Epidermal melanocyte (primary cell): ENCODE measurements around the gene SLC25A38.

Experiments used
- DNase-seq: peaks from one replicate; pipeline ENCODE4 v3.0.0; 2011; ENCODE audit warnings: low spot score; ENCODE audit not compliant: insufficient read length

SLC25A38 gene

DNA sequence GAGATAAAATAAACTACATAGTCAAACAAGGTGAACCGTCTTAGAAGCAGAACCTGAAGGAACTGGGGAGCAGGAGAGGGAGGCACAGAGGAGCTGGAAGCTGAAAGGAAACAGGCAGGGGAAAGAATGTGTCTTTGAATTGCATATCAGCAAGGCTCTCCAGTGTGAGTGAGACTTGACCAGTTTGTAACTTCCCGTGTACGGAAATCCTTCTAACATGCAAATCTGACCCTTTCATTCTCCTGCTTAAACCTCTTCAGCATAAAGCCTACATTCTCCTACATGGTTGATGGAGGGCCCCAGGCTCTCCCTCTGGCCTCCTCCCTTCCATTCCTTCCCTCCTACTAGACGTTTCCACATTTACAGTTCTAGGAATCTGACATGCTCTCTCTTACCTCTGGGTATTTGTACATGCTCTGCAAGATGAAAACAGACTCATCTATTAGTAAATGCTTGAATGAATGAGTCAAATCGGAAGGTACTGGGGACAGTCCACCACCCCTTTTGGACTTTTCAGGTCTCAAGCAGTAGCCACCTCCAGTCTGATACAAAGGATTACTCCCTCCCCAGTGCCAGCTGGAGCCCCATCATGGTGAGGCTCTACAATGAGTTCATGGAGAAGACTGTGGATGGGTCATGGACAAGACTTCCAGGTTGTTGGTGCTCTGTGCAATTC is 6.1 kb upstream of the SLC25A38 start:
- DNase-seq = no peak

DNA sequence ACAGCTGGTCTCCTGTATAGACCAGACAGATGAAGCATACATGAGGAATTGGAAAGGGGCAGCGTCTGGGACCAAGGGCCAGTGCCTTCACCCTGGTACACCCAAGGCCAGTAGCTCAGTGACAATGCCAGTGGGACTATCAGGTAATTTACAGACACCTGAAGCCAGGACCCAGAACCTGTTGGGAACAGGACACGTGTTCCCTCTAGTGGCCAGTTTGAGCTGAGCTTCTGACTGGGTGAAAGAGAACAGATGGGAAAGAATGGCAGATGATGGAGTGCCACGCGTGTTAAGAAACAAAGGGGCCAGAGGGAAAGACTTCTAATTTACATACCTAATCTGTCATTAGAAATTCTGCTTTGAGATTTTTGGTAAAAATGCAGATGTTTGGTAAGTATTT is 5.1 kb upstream of the SLC25A38 start:
- DNase-seq = no peak

DNA sequence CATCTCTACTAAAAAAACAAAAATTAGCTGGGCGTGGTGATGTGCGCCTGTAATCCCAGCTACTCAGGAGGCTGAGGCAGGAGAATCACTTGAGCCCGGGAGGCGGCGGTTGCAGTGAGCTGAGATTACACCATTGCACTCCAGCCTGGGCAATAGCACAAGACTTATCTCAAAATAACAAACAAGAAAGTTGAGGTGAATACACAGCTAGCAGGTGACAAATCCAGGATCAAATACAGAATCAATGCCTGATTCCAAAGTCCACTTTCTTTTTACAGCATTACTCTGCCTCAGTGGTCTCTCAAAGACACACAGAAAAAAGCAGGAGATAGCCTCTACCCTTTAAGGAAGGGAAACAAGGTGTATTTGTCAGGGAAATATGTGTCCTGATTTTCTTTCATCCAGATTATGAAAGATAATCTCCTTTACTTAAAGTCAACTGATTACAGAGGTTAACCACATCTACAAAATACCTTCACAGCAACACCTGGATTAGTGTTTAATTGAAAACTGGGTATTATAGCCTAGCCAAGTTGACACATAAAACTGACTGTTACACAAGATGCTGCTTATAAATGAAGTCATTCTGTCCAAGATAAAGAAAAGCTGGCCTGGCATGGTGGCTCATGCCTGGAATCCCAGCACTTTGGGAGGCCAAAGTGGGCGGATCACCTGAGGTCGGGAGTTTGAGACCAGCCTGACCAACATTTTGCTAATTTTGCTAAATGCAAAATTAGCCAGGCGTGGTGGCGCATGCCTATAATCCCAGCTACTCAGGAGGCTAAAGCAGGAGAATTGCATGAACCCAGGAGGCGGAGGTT is 4.0 kb upstream of the SLC25A38 start:
- no peak for DNase-seq

DNA sequence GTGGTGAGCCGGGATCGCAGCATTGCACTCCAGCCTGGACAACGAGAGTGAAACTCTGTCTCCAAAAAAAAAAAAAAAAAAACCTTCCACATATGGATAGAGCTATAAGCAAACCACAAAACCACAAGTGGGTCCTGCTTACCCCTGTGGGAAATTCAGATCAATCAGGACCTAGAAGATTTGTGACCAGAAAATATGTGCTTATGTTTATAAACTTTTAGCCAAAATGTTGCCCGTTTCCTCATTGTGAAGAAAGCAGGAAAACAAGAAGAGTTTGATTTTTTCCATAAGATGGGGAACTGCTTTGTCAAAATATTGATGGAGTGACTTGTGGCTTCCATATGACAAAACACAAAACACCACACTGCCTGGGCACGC is 3.4 kb upstream of the SLC25A38 start:
- no peak for DNase-seq

DNA sequence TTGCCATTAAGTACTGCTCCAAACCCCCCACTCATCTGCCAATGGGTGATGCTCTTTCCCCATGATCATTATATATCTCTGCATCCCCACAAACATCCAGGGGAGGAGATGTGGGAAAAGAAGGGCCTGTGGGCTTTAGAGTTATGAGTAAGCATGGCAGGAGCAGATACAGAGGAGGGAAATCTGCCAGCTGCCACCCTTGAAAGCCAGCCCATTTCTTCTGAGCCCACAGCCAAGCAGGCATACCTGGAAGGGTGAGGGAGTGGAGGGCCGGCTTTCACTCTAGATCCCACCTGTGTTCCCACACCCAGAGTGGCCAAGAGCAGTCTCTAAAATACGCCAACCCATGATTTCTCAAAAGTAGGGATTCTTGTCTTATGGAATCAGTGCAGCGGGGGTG is 1.7 kb upstream of the SLC25A38 start:
- no peak for DNase-seq

DNA sequence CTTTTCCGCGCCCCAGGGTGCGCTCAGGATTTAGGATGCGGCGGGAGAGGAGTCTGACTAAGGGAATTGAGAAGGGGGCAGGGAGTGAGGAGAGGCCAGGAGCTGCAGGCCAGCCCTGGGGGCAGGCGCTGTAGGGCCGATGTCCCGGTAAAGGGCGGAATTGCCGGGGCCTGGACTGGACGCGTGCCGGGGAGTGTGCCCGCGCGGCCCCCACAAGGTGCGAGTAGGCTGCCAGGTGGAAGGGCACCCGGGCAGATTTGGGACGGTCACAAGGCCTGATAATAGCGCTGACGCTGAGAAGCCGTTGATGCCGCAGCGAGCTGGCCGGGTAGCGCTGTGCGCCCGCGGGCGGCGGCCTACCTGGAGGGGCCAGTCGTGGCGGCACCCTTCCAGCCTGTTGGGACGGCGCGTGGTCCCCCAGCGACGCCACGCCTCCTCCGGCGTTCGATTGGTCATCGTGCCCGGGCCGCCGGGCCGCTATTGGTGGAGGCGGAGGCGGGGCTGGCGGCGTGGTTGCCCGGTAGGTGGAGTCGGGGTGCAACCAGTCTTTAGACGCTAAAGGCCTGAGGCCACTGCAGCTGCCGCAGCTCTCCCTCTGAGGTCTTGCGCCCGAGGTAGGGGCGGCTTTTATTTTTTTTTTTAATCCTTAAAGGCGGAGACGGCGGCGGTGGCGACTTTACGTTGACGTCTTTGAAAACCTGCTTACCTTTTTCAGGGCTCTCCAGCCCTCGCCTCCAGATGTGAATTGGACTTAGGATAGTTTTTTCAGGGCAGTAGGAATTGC is 903 bp downstream of the SLC25A38 start:
- peak; percentile 97 for DNase-seq

DNA sequence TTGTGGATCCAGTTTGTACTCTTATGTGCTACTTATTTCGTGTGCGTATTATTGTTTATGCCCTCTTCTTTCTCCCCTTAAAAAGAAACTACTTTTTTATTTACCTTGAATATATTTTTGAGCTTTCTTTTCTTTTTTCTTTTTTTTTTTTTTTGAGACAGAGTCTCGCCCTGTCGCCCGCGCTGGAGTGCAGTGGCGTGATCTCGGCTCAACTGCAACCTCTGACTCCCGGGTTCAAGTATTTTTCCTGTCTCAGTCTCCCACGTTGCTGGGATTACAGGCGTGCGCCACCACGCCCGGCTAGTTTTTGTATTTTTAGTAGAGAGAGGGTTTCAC is 1.5 kb downstream of the SLC25A38 start:
- no peak for DNase-seq

DNA sequence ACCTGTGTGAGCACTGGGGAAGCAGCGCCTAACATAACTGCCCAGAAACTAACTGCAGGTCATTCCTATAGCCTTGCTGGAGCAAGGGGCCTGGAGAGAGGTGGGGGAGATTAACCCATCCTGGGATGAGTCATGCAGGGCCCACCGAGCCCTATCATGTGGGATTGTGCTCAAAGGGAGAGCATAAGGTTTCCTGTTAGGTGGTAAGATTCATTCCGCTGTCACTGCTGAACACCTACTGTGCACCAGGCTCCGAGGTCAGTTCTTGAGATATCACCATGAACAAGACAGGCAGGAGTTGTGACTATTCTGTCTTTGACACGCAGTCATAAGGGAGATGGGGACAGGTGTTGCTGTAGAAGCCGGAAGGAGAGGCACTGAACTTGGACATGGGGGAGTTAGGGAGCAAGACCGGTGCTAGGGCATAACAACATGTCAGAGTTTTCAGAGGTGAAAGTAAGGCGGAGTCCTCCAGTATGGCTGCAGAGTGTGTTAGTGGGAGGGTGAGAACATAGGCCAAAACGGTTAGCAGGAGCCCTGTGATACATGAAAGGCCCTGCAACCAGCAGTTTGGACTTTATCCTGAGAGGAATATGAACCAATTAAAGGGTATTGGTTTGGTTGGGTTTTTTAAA is 2.4 kb downstream of the SLC25A38 start:
- no peak for DNase-seq

DNA sequence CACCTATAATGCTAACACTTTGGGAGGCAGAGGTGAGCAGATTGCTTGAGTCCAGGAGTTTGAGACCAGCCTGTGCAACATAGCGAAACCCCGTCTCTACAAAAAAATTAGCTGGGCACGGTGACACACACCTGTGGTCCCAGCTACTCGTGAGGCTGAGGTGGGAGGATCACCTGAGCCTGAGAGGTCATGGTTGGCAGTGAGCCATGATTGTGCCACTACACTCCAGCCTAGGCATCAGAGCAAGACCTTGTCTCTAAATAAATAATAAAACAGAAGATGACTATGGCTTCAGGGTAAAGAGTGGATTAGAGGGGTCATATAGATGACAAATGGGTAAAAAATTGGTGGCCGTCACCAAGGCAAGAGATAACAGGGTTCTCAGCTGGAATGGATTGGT is 3.1 kb downstream of the SLC25A38 start:
- no peak for DNase-seq

DNA sequence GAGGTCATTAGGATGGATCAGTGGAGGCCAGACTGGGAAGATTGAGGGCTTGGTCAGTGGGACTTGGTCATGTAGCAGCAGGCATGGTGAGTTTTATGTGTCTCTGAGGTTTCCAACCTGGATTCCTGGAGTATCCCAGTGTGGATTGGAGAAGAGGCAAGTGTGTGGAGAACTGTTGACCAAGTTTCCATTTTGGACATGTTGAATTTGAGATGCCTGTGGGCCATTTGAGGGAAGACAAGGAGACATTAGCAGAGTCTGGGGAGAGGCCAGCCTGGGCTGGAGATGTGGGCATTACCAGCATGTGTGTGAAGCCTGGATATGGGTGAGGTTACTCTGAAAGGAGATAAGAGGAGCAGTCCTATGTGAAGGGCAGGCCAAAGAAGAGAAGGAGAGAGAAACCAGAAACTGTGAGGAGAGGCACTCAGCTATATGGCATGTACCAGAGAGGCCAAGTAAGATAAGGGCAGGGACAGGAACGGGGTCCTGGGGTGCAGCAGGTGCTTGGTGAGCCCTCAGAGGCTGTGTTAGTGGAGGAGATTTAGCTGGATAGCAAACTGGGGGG is 4.3 kb downstream of the SLC25A38 start:
- no peak for DNase-seq

DNA sequence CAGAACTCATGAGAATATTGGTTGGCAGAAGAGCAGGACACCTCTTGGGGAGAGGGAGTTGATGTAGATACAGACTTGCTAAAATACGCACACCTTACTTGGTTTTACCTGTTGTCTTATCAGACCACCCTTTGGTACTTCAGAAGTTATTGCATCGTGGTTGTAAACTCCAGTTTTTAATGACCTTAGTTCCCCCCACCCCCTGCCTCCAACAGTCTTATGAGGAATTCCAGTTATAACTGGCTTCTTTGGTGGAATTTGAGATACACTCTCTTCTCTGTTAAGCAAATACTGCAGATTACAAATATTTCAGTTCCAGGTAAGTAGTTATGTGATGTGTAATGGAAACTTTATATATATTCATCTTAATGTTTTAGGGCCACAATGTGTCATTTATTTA is 5.0 kb downstream of the SLC25A38 start:
- no peak for DNase-seq

DNA sequence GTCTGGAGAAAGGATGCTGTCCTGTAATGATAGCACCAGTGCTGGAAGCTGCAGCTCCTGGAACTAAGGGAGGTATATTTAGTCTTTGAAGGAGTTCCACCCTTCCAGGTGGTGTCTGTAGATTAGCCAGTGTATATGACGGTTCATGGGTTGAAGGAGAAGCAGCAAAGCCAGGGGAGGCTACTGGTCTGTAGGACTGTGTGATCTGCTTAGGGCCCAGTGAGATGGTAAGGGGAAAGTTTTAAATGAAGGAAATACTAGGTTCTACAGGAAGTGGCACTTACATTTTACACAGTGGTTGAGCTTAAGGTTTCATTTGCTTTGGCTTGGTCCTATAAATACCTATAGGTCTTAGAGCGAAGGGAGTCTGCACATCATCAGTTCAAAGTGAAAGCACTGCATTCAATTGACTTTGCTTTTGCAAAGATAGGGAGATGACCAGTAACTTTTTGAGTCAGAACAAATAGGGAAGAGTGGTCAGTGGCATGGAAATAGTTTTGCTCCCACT is 5.6 kb downstream of the SLC25A38 start:
- no peak for DNase-seq

DNA sequence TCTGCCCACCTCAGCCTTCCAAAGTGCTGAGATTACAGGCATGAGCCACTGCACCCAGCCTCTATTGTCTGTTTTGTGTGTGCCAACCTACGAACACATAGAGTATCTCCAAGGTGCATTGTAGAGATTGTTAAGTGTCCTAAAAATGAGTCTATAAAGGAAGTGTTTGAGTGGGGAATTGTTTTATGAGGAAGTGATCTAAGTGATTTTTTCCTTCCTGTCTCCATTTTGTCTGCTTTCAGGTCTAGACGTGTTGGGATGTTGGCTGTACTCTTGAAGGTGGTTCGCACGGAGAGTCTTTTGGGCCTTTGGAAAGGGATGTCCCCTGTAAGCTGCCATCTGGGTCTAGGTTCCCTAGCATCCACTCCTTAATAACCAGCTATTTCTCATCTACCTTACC is 7.0 kb downstream of the SLC25A38 start:
- no peak for DNase-seq

DNA sequence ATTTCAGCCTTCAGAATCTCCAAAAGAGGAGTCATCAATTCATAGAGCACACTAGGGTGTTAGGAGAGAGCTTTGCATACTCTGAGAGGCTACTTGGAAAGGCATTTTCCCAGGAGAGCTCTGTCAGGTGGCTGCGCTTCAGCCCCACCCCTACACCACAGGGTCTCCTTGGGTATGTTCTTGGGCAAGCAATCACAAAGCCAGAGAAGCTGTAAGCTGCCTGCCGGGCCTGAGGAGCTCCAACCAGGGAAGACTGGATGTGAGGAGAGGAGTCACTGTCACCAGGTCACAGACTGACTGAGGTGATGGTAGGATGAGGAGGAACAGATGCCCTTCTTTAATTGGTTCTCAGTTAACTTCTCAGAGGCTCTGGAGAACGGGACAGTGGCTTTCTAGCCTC is 13.5 kb downstream of the SLC25A38 start:
- DNase-seq = no peak

DNA sequence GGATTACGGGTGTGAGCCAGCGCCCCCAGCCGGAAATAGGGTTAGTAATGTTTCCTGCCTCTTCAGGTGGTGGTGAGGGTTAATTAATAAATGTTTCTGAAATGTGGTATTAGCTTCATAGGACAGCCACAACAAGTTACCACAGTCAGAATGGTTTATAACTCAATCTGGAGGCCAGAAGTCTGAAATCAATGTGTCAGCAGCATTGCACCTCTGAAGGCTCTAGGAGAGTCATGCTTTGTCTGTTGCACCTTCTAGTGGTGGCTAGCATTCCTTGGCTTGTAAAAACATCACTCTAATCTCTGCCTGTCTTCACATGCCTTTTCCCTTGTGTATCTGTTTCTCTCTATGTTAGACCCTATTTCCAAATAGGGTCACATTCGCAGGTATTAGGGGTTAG is 15.5 kb downstream of the SLC25A38 start:
- DNase-seq = no peak

DNA sequence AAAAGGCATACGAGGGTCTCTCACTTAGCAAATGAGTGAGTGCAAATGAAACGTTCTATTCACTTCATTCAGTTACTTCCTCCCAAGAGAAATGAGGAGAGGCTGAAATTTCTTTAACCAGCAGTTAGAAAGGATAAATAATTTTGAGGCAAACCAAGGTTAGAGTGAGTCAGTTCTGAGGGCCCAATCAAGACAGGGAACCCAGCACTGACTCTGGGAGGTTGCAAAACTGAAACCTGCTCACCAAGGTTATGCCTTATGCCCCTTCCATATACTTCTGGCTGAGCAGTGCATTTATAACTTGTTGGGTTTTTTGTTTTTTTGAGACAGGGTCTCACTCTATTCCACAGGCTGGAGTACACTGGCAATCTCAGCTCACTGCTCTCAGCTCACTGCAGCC is 18.8 kb downstream of the SLC25A38 start:
- DNase-seq = no peak

DNA sequence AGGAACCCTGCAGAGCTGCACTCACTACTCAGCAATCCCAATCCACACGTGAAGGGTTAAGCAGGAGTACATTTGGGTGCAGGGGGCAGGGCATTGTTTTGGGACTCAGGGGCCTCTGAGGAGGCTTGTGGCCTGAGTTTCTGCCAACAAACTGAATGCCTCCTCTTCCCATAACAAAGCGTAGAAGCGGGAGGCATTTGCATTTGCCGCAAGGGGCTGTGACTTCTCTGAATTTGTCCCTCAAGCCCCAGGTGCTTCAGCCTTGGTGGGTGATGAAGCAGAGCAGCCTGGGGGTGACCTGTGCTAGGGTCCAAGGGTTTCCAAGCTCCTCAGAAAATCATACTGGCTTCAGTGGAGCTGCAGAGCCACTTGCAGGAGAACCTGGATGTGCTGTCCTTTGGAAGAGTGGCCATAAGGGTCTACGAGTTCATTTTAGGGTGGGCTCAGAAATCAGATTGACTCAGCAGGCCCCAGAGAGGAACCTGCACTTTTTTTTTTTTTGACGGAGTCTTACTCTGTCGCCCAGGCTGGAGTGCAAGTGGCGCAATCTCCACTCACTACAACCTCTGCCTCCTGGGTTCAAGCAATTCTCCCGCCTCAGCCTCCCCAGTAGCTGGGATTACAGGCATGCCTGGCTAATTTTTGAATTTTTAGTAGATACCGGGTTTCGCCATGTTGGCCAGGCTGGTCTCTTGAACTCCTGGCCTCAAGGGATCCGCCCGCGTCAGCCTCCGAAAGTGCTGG is 21.9 kb downstream of the SLC25A38 start:
- DNase-seq = no peak

DNA sequence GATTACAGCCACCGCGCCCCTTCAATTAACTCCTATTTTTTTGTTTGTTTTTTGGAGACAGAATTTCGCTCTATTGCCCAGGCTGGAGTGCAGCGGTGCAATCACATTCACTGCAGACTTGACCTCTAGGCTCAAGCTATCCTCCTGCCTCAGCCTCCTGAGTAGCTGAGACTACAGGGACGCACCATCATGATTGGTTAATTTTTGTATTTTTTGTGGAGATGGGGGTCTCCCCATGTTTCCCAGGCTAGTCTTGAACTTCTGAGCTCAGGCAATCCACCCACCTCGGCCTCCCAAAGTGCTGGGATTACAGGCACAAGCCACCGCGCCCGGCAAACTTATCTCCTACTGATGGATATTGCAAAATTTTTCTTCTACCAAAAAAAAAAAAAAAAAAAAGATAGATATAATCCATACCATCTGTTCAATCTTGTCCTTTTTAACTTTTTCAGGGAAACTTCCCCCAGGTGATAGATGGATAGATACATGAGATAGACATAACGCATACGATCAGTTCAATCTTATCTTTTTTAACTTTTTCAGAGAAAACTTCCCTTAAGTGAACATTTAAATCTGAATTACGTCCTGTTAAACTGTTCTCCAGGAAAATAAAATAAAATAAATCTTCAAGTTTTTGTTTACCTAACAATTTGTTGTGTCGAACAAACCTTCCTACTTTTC is 22.7 kb downstream of the SLC25A38 start:
- DNase-seq = no peak

DNA sequence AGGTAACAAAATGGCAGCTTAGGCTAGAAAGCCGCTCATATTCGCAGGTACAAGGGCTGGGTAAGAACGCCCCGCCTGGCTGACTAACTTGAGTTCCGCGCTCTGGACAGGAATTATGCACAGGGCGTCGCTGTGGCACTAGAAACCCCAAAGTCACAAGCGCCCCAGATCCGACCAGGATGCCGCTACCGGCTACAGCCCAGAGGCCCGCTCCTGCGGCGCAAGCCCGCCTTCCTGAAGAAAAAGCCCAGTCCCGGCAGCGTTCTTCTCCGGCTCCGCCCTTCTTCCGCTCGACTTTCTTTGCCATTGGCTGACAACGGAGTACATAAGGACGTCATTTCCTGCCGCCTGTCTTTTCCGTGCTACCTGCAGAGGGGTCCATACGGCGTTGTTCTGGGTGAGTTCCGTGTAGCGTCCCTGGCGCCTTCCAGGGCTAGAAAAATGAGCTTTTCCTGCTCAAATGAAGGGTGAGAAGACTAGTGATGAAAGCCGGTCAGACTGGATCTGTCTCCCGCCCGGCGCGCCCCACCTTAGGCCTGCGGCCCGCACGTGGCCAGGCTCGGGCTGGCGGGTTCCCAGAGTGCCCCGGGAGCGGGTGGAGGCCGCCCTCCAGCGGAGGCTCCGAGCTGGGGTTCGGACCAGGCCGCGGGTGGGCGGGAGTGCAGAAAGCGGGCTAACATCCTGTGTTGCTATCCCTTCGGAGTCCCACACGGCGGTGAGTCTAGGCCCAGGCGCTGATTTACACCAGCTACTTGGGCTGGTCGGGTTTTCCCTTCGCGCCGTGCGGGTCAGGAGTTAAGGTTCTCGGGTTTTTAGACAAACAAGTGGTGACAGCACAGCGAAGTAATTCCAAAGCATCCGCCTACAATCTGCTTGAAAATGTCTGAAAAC is 23.4 kb downstream of the SLC25A38 start, which contains the start of gene RPSA:
RPSA (plus strand) TSS at position 353 of the 891 bp plus-strand sequence. CDS start 934 bp downstream, outside the sequence.
- peak; percentile 93 for DNase-seq
